CD14-positive monocyte (primary cell): Measurements from ENCODE around the gene SLC25A11. TPM values are rescaled to one million over a fixed set of nuclear protein-coding genes. Genes with fewer than 3 reads are reported as not detected.
A peak's percentile ranks its signal among the peaks of the same experiment; 100 is the strongest.

Experiments
- DNase-seq, 3 donors: peaks; one replicate each; pipeline ENCODE4 v3.0.0-alpha.2; 2011 to 2022
- H2AFZ ChIP-seq: 2 replicates; pipeline ENCODE4 v1.6.0; 2012; ENCODE audit warnings: mild to moderate bottlenecking, low read depth, low read length, inconsistent platforms; ENCODE audit not compliant: insufficient read depth, poor library complexity, severe bottlenecking
- H3K27ac ChIP-seq, 2 donors: 1 replicate in 1 of 2; 2 replicates in 1 of 2; pipeline ENCODE4 v1.5.1; 2012 to 2013; ENCODE audit warnings: low read length in 2 of 2, control low read depth in 1 of 2, inconsistent platforms in 1 of 2, low read depth in 1 of 2, mild to moderate bottlenecking in 1 of 2
- H3K27me3 ChIP-seq, 2 donors: one replicate each; pipeline versions ENCODE4 v1.6.0 to v1.6.1; 2011 to 2013; ENCODE audit warnings: low read length in 2 of 2; ENCODE audit not compliant: control insufficient read depth in 2 of 2, insufficient read depth in 2 of 2
- H3K36me3 ChIP-seq, 2 donors: replicated peaks in 1 of 2; 1 replicate in 1 of 2; 2 replicates in 1 of 2; pipeline versions ENCODE4 v1.5.1 to v1.6.1; 2012 to 2013; ENCODE audit warnings: low read length in 2 of 2, control low read depth in 1 of 2, inconsistent platforms in 1 of 2, mild to moderate bottlenecking in 1 of 2; ENCODE audit not compliant: insufficient read depth in 2 of 2, control insufficient read depth in 1 of 2
- H3K4me1 ChIP-seq, 2 donors: 1 replicate in 1 of 2; 2 replicates in 1 of 2; pipeline versions ENCODE4 v1.5.1 to v1.6.1; 2012 to 2013; ENCODE audit warnings: low read length in 2 of 2, control low read depth in 1 of 2, inconsistent platforms in 1 of 2, mild to moderate bottlenecking in 1 of 2, moderate library complexity in 1 of 2; ENCODE audit not compliant: insufficient read depth in 2 of 2, control insufficient read depth in 1 of 2
- H3K4me2 ChIP-seq: replicated peaks from 2 replicates; pipeline ENCODE3; 2012; ENCODE audit warnings: low read length, moderate library complexity, mild to moderate bottlenecking; ENCODE audit not compliant: poor library complexity, severe bottlenecking; ENCODE audit errors: extremely low read depth
- H3K4me3 ChIP-seq, 3 experiments: fragments of 200-600 bp in 1 of 3; sonication (generic) in 1 of 3; replicated peaks in 1 of 3; 1 replicate in 2 of 3; 2 replicates in 1 of 3; pipeline ENCODE4 v1.5.1; 2011 to 2013; ENCODE audit warnings: low read length in 3 of 3, mild to moderate bottlenecking in 3 of 3, control low read depth in 2 of 3, low read depth in 2 of 3, inconsistent platforms in 1 of 3, moderate library complexity in 1 of 3
- H3K79me2 ChIP-seq: 2 replicates; pipeline ENCODE4 v1.6.0; 2012; ENCODE audit warnings: mild to moderate bottlenecking, control low read depth, inconsistent platforms, low read length, moderate library complexity; ENCODE audit not compliant: insufficient read depth
- H3K9ac ChIP-seq: 2 replicates; pipeline ENCODE4 v1.6.0; 2017; ENCODE audit warnings: low read length, mild to moderate bottlenecking; ENCODE audit not compliant: insufficient read depth, poor library complexity, severe bottlenecking
- H3K9me3 ChIP-seq, 2 donors: replicated peaks in 1 of 2; 1 replicate in 1 of 2; 2 replicates in 1 of 2; pipeline versions ENCODE4 v1.5.1 to v1.6.1; 2012 to 2013; ENCODE audit warnings: low read length in 2 of 2, control low read depth in 1 of 2; ENCODE audit not compliant: control insufficient read depth in 1 of 2, insufficient read depth in 1 of 2
- H4K20me1 ChIP-seq: 2 replicates; pipeline ENCODE4 v1.6.0; 2012; ENCODE audit warnings: mild to moderate bottlenecking, low read length, control low read depth, moderate library complexity; ENCODE audit not compliant: insufficient read depth
- H3K27ac Mint-ChIP-seq, 7 donors: one replicate each; pipeline ENCODE4 v1.8.0; 2020; ENCODE audit warnings: mild to moderate bottlenecking in 7 of 7, mixed read lengths in 7 of 7, moderate library complexity in 6 of 7, inconsistent platforms in 2 of 7
- H3K27me3 Mint-ChIP-seq, 3 donors: one replicate each; pipeline ENCODE4 v1.8.0; 2021 to 2022; ENCODE audit warnings: low read depth in 3 of 3, mild to moderate bottlenecking in 3 of 3, mixed read lengths in 3 of 3, moderate library complexity in 3 of 3, inconsistent platforms in 1 of 3
- H3K36me3 Mint-ChIP-seq, 2 donors: one replicate each; pipeline ENCODE4 v1.8.0; 2020; ENCODE audit warnings: mixed read lengths in 2 of 2, inconsistent platforms in 1 of 2, mild to moderate bottlenecking in 1 of 2
- H3K4me1 Mint-ChIP-seq: one replicate; pipeline ENCODE4 v1.8.0; 2020; ENCODE audit warnings: mild to moderate bottlenecking, mixed read lengths
- H3K4me3 Mint-ChIP-seq, 2 donors: one replicate each; pipeline ENCODE4 v1.8.0; 2020; ENCODE audit warnings: mild to moderate bottlenecking in 2 of 2, mixed read lengths in 2 of 2, moderate library complexity in 1 of 2
- H3K9me3 Mint-ChIP-seq, 7 donors: one replicate each; pipeline ENCODE4 v1.8.0; 2020 to 2022; ENCODE audit warnings: mixed read lengths in 7 of 7, mild to moderate bottlenecking in 6 of 7, moderate library complexity in 6 of 7, inconsistent platforms in 2 of 7
- CTCF ChIP-seq: fragments of 200-600 bp; IDR thresholded peaks from one replicate; pipeline ENCODE4 v1.8.0; 2022; ENCODE audit warnings: antibody characterized with exemption, mild to moderate bottlenecking
- WGBS: methylation state at CpG from one replicate; pipeline ENCODE4 v1.1.5; 2013; ENCODE audit warnings: missing lambda C conversion rate; ENCODE audit not compliant: insufficient coverage; 5-methylcytosine and 5-hydroxymethylcytosine counted together
- intact Hi-C, 2 donors: fragments of 100-400 bp; cut with micrococcal nuclease; formaldehyde crosslinking; loops; one replicate each; pipeline versions ENCODE4 v1.15.0 to v1.15.1; 2023
- polyA plus RNA-seq, 3 donors: library from polyadenylated mRNA; depleted of rRNA in 1 of 3; unstranded in 2 of 3; stranded (reverse) in 1 of 3; fragments of 300-500 nt in 2 of 3; fragments of >200 nt in 1 of 3; fragmentation: Illumina TruSeq in 2 of 3; gene quantifications; 1 replicate in 2 of 3; 2 replicates in 1 of 3; pipeline ENCODE4 v1.2.3, GENCODE V29; 2012 to 2021

SLC25A11 gene
- polyA plus RNA-seq, 3 donors: 65.2 to 138 (median 111) TPM

GRCh38 chr17:4980644-4981216, 40.9 kb upstream of the SLC25A11 start:
- Mint-ChIP-seq H3K27ac (peak overlapping the region; percentile 26 to 85 (median 70)), H3K27me3 (no peaks in the 10 kb centered on the region), H3K4me3 (peak overlapping the region in 1 of 2 donors; percentile 1), H3K9me3 (peaks cover 0 to 2% (median 0%) of the 10 kb centered on the region in 7 donors), H3K4me1 (peaks cover 64% of the 10 kb centered on the region), H3K36me3 (peaks cover 63 to 95% of the 10 kb centered on the region in 2 donors)
- Histone ChIP-seq H3K9me3 (no peaks in the 10 kb centered on the region), H3K4me2 (no peak overlapping the region), H3K27ac (peak overlapping the region in 1 of 2 donors; percentile 78), H3K79me2 (peaks cover 8% of the 10 kb centered on the region), H3K27me3 (no peaks in the 10 kb centered on the region), H3K4me1 (peaks cover 56 to 60% of the 10 kb centered on the region in 2 donors), H3K4me3 (no peak overlapping the region), H4K20me1 (peaks cover 10% of the 10 kb centered on the region), H2AFZ (no peak overlapping the region), H3K36me3 (peaks cover 37 to 72% of the 10 kb centered on the region in 2 donors), H3K9ac (no peak overlapping the region)
- DNase-seq: peak in 2 of 3 donors; percentile 53 to 57
- intact Hi-C loops: loop anchor here in 1 of 2 donors (5.0 kb wide), 1 partner anchor 82 kb away; no protein-coding TSS in a partner anchor
- WGBS: 74% methylated on average over 3 of the region's 6 CpGs
- peak; percentile 91 for TF ChIP-seq CTCF

- Histone ChIP-seq H2AFZ (no peak overlapping the region), H4K20me1 (peaks cover 12% of the 10 kb centered on the region), H3K4me2 (peak overlapping the region; percentile 58), H3K9me3 (no peaks in the 10 kb centered on the region), H3K4me1 (peaks cover 66 to 68% of the 10 kb centered on the region in 2 donors), H3K27me3 (no peaks in the 10 kb centered on the region), H3K4me3 (peak overlapping the region in 1 of 3 experiments; percentile 49), H3K36me3 (peaks cover 39 to 77% of the 10 kb centered on the region in 2 donors), H3K27ac (peak overlapping the region; percentile 30 to 78), H3K79me2 (peaks cover 6% of the 10 kb centered on the region), H3K9ac (peak overlapping the region; percentile 10)
- Mint-ChIP-seq H3K27me3 (no peaks in the 10 kb centered on the region), H3K4me3 (peak overlapping the region; percentile 34 to 70), H3K4me1 (peaks cover 77% of the 10 kb centered on the region), H3K36me3 (peaks cover 74 to 98% of the 10 kb centered on the region in 2 donors), H3K27ac (peak overlapping the region; percentile 79 to 92 (median 88)), H3K9me3 (peaks cover 0 to 2% (median 0%) of the 10 kb centered on the region in 7 donors)
- TF ChIP-seq CTCF: no peak
- intact Hi-C loops: loop anchor here in 1 of 2 donors (5.0 kb wide), 2 partner anchors 41 to 66 kb away; no protein-coding TSS in a partner anchor
- DNase-seq: peak; percentile 61 to 86 (median 77)
Observed at GRCh38 chr17:4978726-4979125, 38.9 kb upstream of the SLC25A11 start.
